NCI-H2107 treated with DMSO at 0.1 percent for 48 hours (cell line): Measurements from ENCODE around the gene COL9A1.

ENCODE experiments used
- DNase-seq: peaks from one replicate; lab custom pipeline; 2025; ENCODE audit not compliant: unreplicated experiment; lab: John Stamatoyannopoulos, UW

Gene COL9A1

GRCh38 chr6:70176842-70177550 is 125.9 kb downstream of the COL9A1 start:
- peak; percentile 18 for DNase-seq

- DNase-seq, result no peak
Measured at GRCh38 chr6:70175770-70176169, 127.1 kb downstream of the COL9A1 start.

- no peak for DNase-seq
Measured at GRCh38 chr6:70172252-70172651, 130.6 kb downstream of the COL9A1 start.

- no peak for DNase-seq
Measured at GRCh38 chr6:70171236-70171635, 131.6 kb downstream of the COL9A1 start.

- no peak for DNase-seq
Measured at GRCh38 chr6:70168681-70169377, 134.1 kb downstream of the COL9A1 start.
